GM12891 (cell line): ENCODE results near the gene DEPDC5.

ENCODE experiments used
- PAX5 ChIP-seq: IDR thresholded peaks from 2 replicates; pipeline ENCODE4 v1.6.1; 2011; ENCODE audit warnings: low read length, moderate library complexity, mild to moderate bottlenecking; ENCODE audit not compliant: insufficient read depth, severe bottlenecking
- POLR2A ChIP-seq: IDR thresholded peaks from 2 replicates; pipeline ENCODE4 v1.6.1; 2011; ENCODE audit warnings: low read depth, low read length, control low read depth
- POLR2AphosphoS5 ChIP-seq: IDR thresholded peaks from 2 replicates; pipeline ENCODE4 v1.6.1; 2011; ENCODE audit warnings: low read depth, low read length, control low read depth
- SPI1 ChIP-seq: IDR thresholded peaks from 2 replicates; pipeline ENCODE4 v1.6.1; 2011; ENCODE audit warnings: low read depth, low read length, control low read depth
- TAF1 ChIP-seq: IDR thresholded peaks from 2 replicates; pipeline ENCODE4 v1.6.1; 2011; ENCODE audit warnings: low read depth, low read length, control low read depth

DNA sequence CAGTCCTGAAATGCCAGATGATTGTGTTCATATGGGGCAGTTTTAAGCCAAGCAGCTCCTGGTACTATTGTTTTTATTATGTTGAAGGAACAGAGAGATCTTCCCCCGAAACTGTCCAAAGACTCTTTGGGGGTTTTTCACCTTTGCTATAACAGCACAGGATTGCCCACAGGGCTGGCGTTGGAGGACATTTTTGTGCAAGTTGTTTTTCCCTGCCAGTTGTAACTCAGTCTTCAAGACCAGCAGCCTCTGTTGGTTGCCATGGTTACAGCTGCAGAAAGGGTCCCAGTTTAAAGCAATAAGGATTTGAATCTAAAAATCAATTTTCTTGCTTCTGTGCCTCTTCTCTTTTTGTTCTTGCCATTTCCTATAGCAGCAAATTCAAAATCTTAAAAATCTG is 145.1 kb downstream of the DEPDC5 start:
- no peak for TF ChIP-seq TAF1
- TF ChIP-seq POLR2AphosphoS5: no peak
- no peak for TF ChIP-seq POLR2A
- TF ChIP-seq PAX5: no peak
- TF ChIP-seq SPI1: no peak
